Endothelial cell of umbilical vein (primary cell): ENCODE data around the gene KIF6. TPM values are rescaled to one million over a fixed set of nuclear protein-coding genes. Genes with fewer than 3 reads are reported as not detected.

Source experiments
- BruUV-seq: library from RNA; stranded (reverse); fragments of 400-500 nt; replicated peaks from 2 replicates; lab custom pipeline; 2021; lab: Mats Ljungman, UMichigan
- CTCF ChIA-PET: fragments of 300-600, 350-600 bp; sonication (Branson Sonifier 250); formaldehyde crosslinking; loops from one replicate; lab custom pipeline; 2021; ENCODE audit warnings: antibody characterized with exemption, inconsistent platforms; lab: Charles Lee
- POLR2A ChIA-PET: fragments of 300-600, 350-600 bp; sonication (Branson Sonifier 250); formaldehyde crosslinking; loops from one replicate; lab custom pipeline; 2021; ENCODE audit warnings: antibody characterized with exemption, inconsistent platforms; lab: Charles Lee
- DNase-seq: peaks from one replicate; pipeline ENCODE4 v3.0.0-alpha.2; 2011; ENCODE audit warnings: low read depth, low spot score
- FAIRE-seq: peaks from 2 replicates; lab custom pipeline; 2011; peaks lifted over from hg19 to GRCh38; lab: Jason Lieb, UNC
- H2AFZ ChIP-seq: 2 replicates; pipeline ENCODE4 v1.6.0; 2012; ENCODE audit warnings: low read depth, low read length, control low read depth, inconsistent platforms
- H3K27ac ChIP-seq: 2 replicates; pipeline ENCODE4 v1.5.1; 2011; ENCODE audit warnings: low read depth, mild to moderate bottlenecking, control low read depth, low read length, moderate library complexity; ENCODE audit not compliant: insufficient read depth
- H3K27me3 ChIP-seq, 2 experiments: 2 replicates each; pipeline versions ENCODE4 v1.6.0 to v1.6.1; 2011; ENCODE audit warnings: low read length in 2 of 2, mixed read lengths in 1 of 2; ENCODE audit not compliant: control insufficient read depth in 2 of 2, insufficient read depth in 2 of 2
- H3K36me3 ChIP-seq, 2 experiments: 2 replicates in 1 of 2; 3 replicates in 1 of 2; pipeline ENCODE4 v1.5.1; 2011; ENCODE audit warnings: low read length in 2 of 2, mild to moderate bottlenecking in 1 of 2, moderate library complexity in 1 of 2; ENCODE audit not compliant: control insufficient read depth in 2 of 2, insufficient read depth in 2 of 2; ENCODE audit errors: extremely low read depth in 1 of 2
- H3K4me1 ChIP-seq: 3 replicates; pipeline ENCODE4 v1.5.1; 2011; ENCODE audit warnings: mild to moderate bottlenecking, low read length; ENCODE audit not compliant: control insufficient read depth, insufficient read depth; ENCODE audit errors: extremely low read depth
- H3K4me2 ChIP-seq: 2 replicates; pipeline ENCODE4 v1.6.1; 2011; ENCODE audit warnings: low read length, control low read depth, mixed read lengths; ENCODE audit not compliant: insufficient read depth
- H3K4me3 ChIP-seq, 3 experiments: fragments of 200-600 bp in 1 of 3; sonication (generic), shearing (Covaris generic) in 1 of 3; replicated peaks in 1 of 3; 2 replicates each; pipeline ENCODE4 v1.5.1; 2011 to 2016; ENCODE audit warnings: control low read depth in 3 of 3, low read length in 3 of 3, mild to moderate bottlenecking in 2 of 3, inconsistent platforms in 1 of 3, low read depth in 1 of 3, moderate library complexity in 1 of 3; ENCODE audit not compliant: insufficient read depth in 1 of 3
- H3K79me2 ChIP-seq: 2 replicates; pipeline ENCODE4 v1.6.0; 2012; ENCODE audit warnings: low read length, inconsistent platforms; ENCODE audit not compliant: control insufficient read depth, insufficient read depth
- H3K9ac ChIP-seq: replicated peaks from 2 replicates; pipeline ENCODE3; 2011; ENCODE audit warnings: low read length, control low read depth; ENCODE audit not compliant: insufficient read depth; ENCODE audit errors: extremely low read depth
- H3K9me1 ChIP-seq: replicated peaks from 3 replicates; pipeline ENCODE4 v1.6.0; 2011; ENCODE audit warnings: mild to moderate bottlenecking, low read length; ENCODE audit not compliant: control insufficient read depth, insufficient read depth; ENCODE audit errors: extremely low read depth
- H3K9me3 ChIP-seq: replicated peaks from 2 replicates; pipeline ENCODE4 v1.5.1; 2012; ENCODE audit warnings: low read length, inconsistent platforms; ENCODE audit not compliant: control insufficient read depth, insufficient read depth
- H4K20me1 ChIP-seq: replicated peaks from 2 replicates; pipeline ENCODE3; 2011; ENCODE audit warnings: mild to moderate bottlenecking, low read length; ENCODE audit not compliant: control insufficient read depth, insufficient read depth; ENCODE audit errors: extremely low read depth
- CTCF ChIP-seq, 2 donors: IDR thresholded peaks; 1 replicate in 1 of 2; 2 replicates in 1 of 2; pipeline ENCODE4 v1.5.1; 2011; ENCODE audit warnings: low read length in 2 of 2, mild to moderate bottlenecking in 2 of 2, moderate library complexity in 2 of 2, control low read depth in 1 of 2, inconsistent platforms in 1 of 2, low read depth in 1 of 2; ENCODE audit not compliant: insufficient read depth in 1 of 2; ENCODE audit errors: extremely low read depth in 1 of 2
- EZH2 ChIP-seq: IDR thresholded peaks from 2 replicates; pipeline ENCODE4 v1.6.1; 2012; ENCODE audit warnings: borderline replicate concordance, low read depth, mild to moderate bottlenecking, moderate library complexity, low read length, inconsistent platforms; ENCODE audit not compliant: severe bottlenecking
- FOS ChIP-seq: IDR thresholded peaks from 2 replicates; pipeline ENCODE4 v1.6.1; 2011; ENCODE audit warnings: mild to moderate bottlenecking, low read length, moderate library complexity, borderline replicate concordance; ENCODE audit not compliant: insufficient read depth
- GATA2 ChIP-seq: IDR thresholded peaks from 2 replicates; pipeline ENCODE4 v1.7.0; 2011; ENCODE audit warnings: low read depth, mild to moderate bottlenecking, moderate library complexity, mixed read lengths, low read length; ENCODE audit not compliant: insufficient read length, insufficient read depth
- JUN ChIP-seq: IDR thresholded peaks from 2 replicates; pipeline ENCODE4 v1.6.1; 2011; ENCODE audit warnings: borderline replicate concordance, low read depth; ENCODE audit not compliant: insufficient read length, insufficient read depth
- MAX ChIP-seq: IDR thresholded peaks from 2 replicates; pipeline ENCODE4 v1.6.1; 2011; ENCODE audit not compliant: insufficient read depth, insufficient read length
- MYC ChIP-seq: IDR thresholded peaks from one replicate; pipeline ENCODE4 v1.6.1; 2011; ENCODE audit warnings: mild to moderate bottlenecking, low read depth, low read length
- POLR2A ChIP-seq: IDR thresholded peaks from 2 replicates; pipeline ENCODE4 v1.6.1; 2012; ENCODE audit warnings: low read depth, mild to moderate bottlenecking, control low read depth, low read length
- POLR2AphosphoS5 ChIP-seq: IDR thresholded peaks from 2 replicates; pipeline ENCODE4 v1.6.1; 2012; ENCODE audit warnings: low read depth, mild to moderate bottlenecking, control low read depth, low read length, moderate library complexity; ENCODE audit not compliant: insufficient read depth
- dilution Hi-C: fragments of 300-500 bp; cut with MboI; formaldehyde crosslinking; loops from one replicate; pipeline ENCODE4 v1.15.0; 2019; ENCODE audit warnings: low sequenced_read_pairs; ENCODE audit not compliant: extremely low pct_ligation_motif_present
- intact Hi-C: fragments of 100-400 bp; cut with micrococcal nuclease; formaldehyde crosslinking; loops from one replicate; pipeline ENCODE4 v1.10.0; 2022
- polyA plus RNA-seq, 4 experiments: library from polyadenylated mRNA; depleted of rRNA in 3 of 4; stranded (reverse) in 3 of 4; unstranded in 1 of 4; fragments of >200 nt; gene quantifications; 2 replicates each; pipeline versions ENCODE4 v1.2.1 to v1.2.3, GENCODE V29; 2011 to 2012; ENCODE audit warnings: missing spikeins in 1 of 4
- total RNA-seq: library from RNA; stranded (reverse); gene quantifications from 2 replicates; pipeline ENCODE4 v1.2.3, GENCODE V29; 2021

The KIF6 gene
- total and polyA plus RNA-seq, 2 donors (not counting 3 experiments of a cell fraction or from before 2014, with no cell fraction given) = not detected

- no peaks in the 10 kb centered on the region for H3K4me1 ChIP-seq
- no peak overlapping the region for H3K27ac ChIP-seq
- H3K79me2 ChIP-seq = no peaks in the 10 kb centered on the region
- no peak for DNase-seq
- FAIRE-seq = no peak
- CTCF ChIA-PET = no interaction called here
- intact Hi-C loops = no loop called here
- POLR2A ChIA-PET = no interaction called here
- no peak overlapping the region for H2AFZ ChIP-seq
- no peaks in the 10 kb centered on the region for H4K20me1 ChIP-seq
- no peak overlapping the region for H3K4me2 ChIP-seq
- no peaks in the 10 kb centered on the region for H3K27me3 ChIP-seq
- no peak overlapping the region for H3K9ac ChIP-seq
- no TSS peak for BruUV-seq
- H3K9me1 ChIP-seq = no peaks in the 10 kb centered on the region
- dilution Hi-C loops = no loop called here
- no peaks in the 10 kb centered on the region for H3K36me3 ChIP-seq
- no peaks in the 10 kb centered on the region for H3K9me3 ChIP-seq
- H3K4me3 ChIP-seq = no peak overlapping the region
- TF ChIP-seq CTCF (IDR thresholded peaks at IDR 0.05; ENCODE audit: extremely low read depth in 1 of 2, insufficient read depth in 1 of 2, low read depth in 1 of 2, low read length in 2 of 2) (no peak), EZH2 (no peak), JUN (no peak), GATA2 (no peak), MYC (no peak), POLR2AphosphoS5 (no peak), MAX (no peak), POLR2A (no peak), FOS (no peak)
Observed at GRCh38 chr6:39380837-39381549, 344.2 kb downstream of the KIF6 start.
